Caco-2 (cell line): ENCODE measurements around the gene SCAMP3. TPM values are rescaled to one million over a fixed set of nuclear protein-coding genes. Genes with fewer than 3 reads are reported as not detected.

ENCODE experiments used
- BruUV-seq: library from RNA; stranded (reverse); fragments of 400-500 nt; replicated peaks from 2 replicates; lab custom pipeline; 2021; lab: Mats Ljungman, UMichigan
- CTCF ChIA-PET: fragments of 300-600 bp; sonication (Branson Sonifier 250); formaldehyde crosslinking; loops from one replicate; lab custom pipeline; 2022; ENCODE audit warnings: antibody characterized with exemption; lab: Charles Lee
- POLR2A ChIA-PET: fragments of 300-600 bp; sonication (Branson Sonifier 250); formaldehyde crosslinking; loops from one replicate; lab custom pipeline; 2022; ENCODE audit warnings: antibody characterized with exemption; lab: Charles Lee
- DNase-seq, 2 experiments: peaks; one replicate each; pipeline versions ENCODE4 v3.0.0 to v3.0.0-alpha.2; 2020 to 2022
- H3K27me3 ChIP-seq: replicated peaks from 2 replicates; pipeline ENCODE4 v1.6.0; 2011; ENCODE audit warnings: low read length; ENCODE audit not compliant: control insufficient read depth, insufficient read depth
- H3K36me3 ChIP-seq: 2 replicates; pipeline ENCODE4 v1.5.1; 2011; ENCODE audit warnings: low read length; ENCODE audit not compliant: control insufficient read depth, insufficient read depth
- H3K4me1 ChIP-seq: fragments of 250-450 bp; sonication (Bioruptor Pico); 2 replicates; pipeline ENCODE4 v1.5.1; 2020; ENCODE audit warnings: mild to moderate bottlenecking
- H3K4me3 ChIP-seq: 2 replicates; pipeline ENCODE4 v1.5.1; 2011; ENCODE audit warnings: low read depth, mild to moderate bottlenecking, control low read depth, low read length
- H3K9me3 ChIP-seq: fragments of 250-450 bp; sonication (Bioruptor Pico); 2 replicates; pipeline ENCODE4 v1.5.1; 2020; ENCODE audit warnings: mild to moderate bottlenecking, moderate library complexity
- H3K27ac Mint-ChIP-seq: one replicate; pipeline ENCODE4 v1.8.0; 2022; ENCODE audit warnings: mixed read lengths; ENCODE audit not compliant: unreplicated experiment
- H3K27me3 Mint-ChIP-seq: one replicate; pipeline ENCODE4 v1.8.0; 2022; ENCODE audit warnings: mixed read lengths; ENCODE audit not compliant: insufficient read depth, unreplicated experiment
- H3K36me3 Mint-ChIP-seq: one replicate; pipeline ENCODE4 v1.8.0; 2022; ENCODE audit warnings: mild to moderate bottlenecking, mixed read lengths; ENCODE audit not compliant: insufficient read depth, unreplicated experiment
- H3K4me1 Mint-ChIP-seq: one replicate; pipeline ENCODE4 v1.8.0; 2022; ENCODE audit warnings: low read depth, mixed read lengths; ENCODE audit not compliant: unreplicated experiment
- H3K4me3 Mint-ChIP-seq: one replicate; pipeline ENCODE4 v1.8.0; 2022; ENCODE audit warnings: mild to moderate bottlenecking, moderate library complexity, mixed read lengths; ENCODE audit not compliant: unreplicated experiment
- H3K9me3 Mint-ChIP-seq: one replicate; pipeline ENCODE4 v1.8.0; 2022; ENCODE audit warnings: mixed read lengths; ENCODE audit not compliant: unreplicated experiment
- intact Hi-C: fragments of 100-400 bp; cut with micrococcal nuclease; formaldehyde crosslinking; loops from one replicate; pipeline ENCODE4 v1.10.0; 2022; ENCODE audit not compliant: unreplicated experiment
- total RNA-seq: library from RNA; stranded (reverse); gene quantifications from 2 replicates; pipeline ENCODE4 v1.2.3, GENCODE V29; 2022
- TF ChIP-seq, protein P1 (sequence below), 2 experiments: fragments of 200-600 bp in 1 of 2; IDR thresholded peaks; 1 replicate in 1 of 2; 2 replicates in 1 of 2; pipeline versions ENCODE4 v1.5.1 to v1.8.0; 2011 to 2022; ENCODE audit warnings: antibody characterized with exemption in 1 of 2, control low read depth in 1 of 2, inconsistent platforms in 1 of 2, low read depth in 1 of 2, low read length in 1 of 2, mild to moderate bottlenecking in 1 of 2, moderate library complexity in 1 of 2; ENCODE audit not compliant: insufficient read depth in 1 of 2, severe bottlenecking in 1 of 2, unreplicated experiment in 1 of 2

SCAMP3 gene
- total RNA-seq, 1 experiment from 2014 or later, result 55.9 TPM

DNA sequence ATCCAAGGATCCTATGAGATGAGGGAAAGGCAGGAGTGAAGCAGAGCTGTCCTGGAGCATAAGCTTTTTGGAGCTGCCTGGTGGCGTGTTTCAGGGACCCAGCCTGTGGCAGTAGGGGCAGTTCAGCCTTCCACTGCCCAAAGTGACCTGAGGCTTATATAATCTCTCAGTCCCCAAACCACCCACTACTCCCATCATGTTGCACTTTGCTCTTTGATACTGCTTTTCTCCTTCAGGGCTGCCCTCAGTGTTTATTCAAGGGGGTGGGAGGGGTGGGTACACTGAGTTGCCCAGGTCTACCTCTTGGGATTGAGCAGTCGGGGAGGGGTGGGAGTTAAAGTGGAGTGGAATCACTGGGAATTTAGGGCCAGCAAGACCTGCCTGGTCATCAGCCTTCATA, 24.4 kb upstream of the SCAMP3 start:
- CTCF ChIA-PET, result interaction anchor here (0.8 kb wide), 1 partner anchor 10 kb away, joined by 3 read pairs; no protein-coding TSS in a partner anchor
- no TSS peak for BruUV-seq

DNA sequence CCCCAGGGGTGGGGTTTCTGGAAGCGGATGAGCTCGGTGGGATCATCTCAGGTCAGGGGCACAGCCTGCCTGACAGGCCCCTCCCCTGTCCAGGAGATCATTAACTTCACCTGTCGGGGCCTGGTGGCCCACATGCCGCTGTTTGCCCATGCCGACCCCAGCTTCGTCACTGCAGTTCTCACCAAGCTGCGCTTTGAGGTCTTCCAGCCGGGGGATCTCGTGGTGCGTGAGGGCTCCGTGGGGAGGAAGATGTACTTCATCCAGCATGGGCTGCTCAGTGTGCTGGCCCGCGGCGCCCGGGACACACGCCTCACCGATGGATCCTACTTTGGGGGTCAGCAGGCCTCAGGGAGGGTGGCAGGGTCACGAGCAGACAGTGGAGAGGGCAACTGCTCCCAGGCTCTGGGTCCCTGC, 23.5 kb upstream of the SCAMP3 start:
- no peaks in the 10 kb centered on the region for H3K27me3 ChIP-seq
- no peaks in the 10 kb centered on the region for H3K9me3 Mint-ChIP-seq
- H3K36me3 ChIP-seq, result peaks cover 2% of the 10 kb centered on the region; the same call in 1 of the 2 replicates
- no peaks in the 10 kb centered on the region for H3K4me1 Mint-ChIP-seq
- ChIA-PET POLR2A (no interaction called here), CTCF (interaction anchor here (0.8 kb wide), 1 partner anchor 9 kb away, joined by 3 read pairs; no protein-coding TSS in a partner anchor)
- H3K4me3 ChIP-seq, result no peak overlapping the region
- peaks cover 7% of the 10 kb centered on the region for H3K36me3 Mint-ChIP-seq
- TF ChIP-seq, protein P1, sequence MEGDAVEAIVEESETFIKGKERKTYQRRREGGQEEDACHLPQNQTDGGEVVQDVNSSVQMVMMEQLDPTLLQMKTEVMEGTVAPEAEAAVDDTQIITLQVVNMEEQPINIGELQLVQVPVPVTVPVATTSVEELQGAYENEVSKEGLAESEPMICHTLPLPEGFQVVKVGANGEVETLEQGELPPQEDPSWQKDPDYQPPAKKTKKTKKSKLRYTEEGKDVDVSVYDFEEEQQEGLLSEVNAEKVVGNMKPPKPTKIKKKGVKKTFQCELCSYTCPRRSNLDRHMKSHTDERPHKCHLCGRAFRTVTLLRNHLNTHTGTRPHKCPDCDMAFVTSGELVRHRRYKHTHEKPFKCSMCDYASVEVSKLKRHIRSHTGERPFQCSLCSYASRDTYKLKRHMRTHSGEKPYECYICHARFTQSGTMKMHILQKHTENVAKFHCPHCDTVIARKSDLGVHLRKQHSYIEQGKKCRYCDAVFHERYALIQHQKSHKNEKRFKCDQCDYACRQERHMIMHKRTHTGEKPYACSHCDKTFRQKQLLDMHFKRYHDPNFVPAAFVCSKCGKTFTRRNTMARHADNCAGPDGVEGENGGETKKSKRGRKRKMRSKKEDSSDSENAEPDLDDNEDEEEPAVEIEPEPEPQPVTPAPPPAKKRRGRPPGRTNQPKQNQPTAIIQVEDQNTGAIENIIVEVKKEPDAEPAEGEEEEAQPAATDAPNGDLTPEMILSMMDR (IDR thresholded peaks at IDR 0.05; ENCODE audit: insufficient read depth in 1 of 2, low read depth in 1 of 2, low read length in 1 of 2, severe bottlenecking in 1 of 2, unreplicated experiment in 1 of 2), result no peak
- DNase-seq, result no peak
- BruUV-seq, result no TSS peak
- H3K9me3 ChIP-seq, result no peaks in the 10 kb centered on the region
- H3K27ac Mint-ChIP-seq, result no peak overlapping the region
- intact Hi-C loops, result no loop called here
- H3K4me1 ChIP-seq, result peaks cover 4% of the 10 kb centered on the region; the same call in 1 of the 2 replicates
- no peak overlapping the region for H3K4me3 Mint-ChIP-seq
- no peaks in the 10 kb centered on the region for H3K27me3 Mint-ChIP-seq

More for the DNA sequence above, 24.4 kb upstream of the SCAMP3 start:
- H3K9me3 ChIP-seq, result no peaks in the 10 kb centered on the region
- Mint-ChIP-seq H3K4me1 (no peaks in the 10 kb centered on the region), H3K27me3 (no peaks in the 10 kb centered on the region), H3K27ac (no peak overlapping the region), H3K9me3 (no peaks in the 10 kb centered on the region), H3K36me3 (peaks cover 9% of the 10 kb centered on the region), H3K4me3 (no peak overlapping the region)
- no peak for DNase-seq
- no peak overlapping the region for H3K4me3 ChIP-seq
- intact Hi-C loops, result no loop called here
- POLR2A ChIA-PET, result no interaction called here
- TF ChIP-seq, protein P1 (IDR thresholded peaks at IDR 0.05; ENCODE audit: insufficient read depth in 1 of 2, low read depth in 1 of 2, low read length in 1 of 2, severe bottlenecking in 1 of 2, unreplicated experiment in 1 of 2), result no peak
- H3K4me1 ChIP-seq, result peaks cover 4% of the 10 kb centered on the region; the same call in 1 of the 2 replicates
- peaks cover 2% of the 10 kb centered on the region; the same call in 1 of the 2 replicates for H3K36me3 ChIP-seq
- H3K27me3 ChIP-seq, result no peaks in the 10 kb centered on the region

DNA sequence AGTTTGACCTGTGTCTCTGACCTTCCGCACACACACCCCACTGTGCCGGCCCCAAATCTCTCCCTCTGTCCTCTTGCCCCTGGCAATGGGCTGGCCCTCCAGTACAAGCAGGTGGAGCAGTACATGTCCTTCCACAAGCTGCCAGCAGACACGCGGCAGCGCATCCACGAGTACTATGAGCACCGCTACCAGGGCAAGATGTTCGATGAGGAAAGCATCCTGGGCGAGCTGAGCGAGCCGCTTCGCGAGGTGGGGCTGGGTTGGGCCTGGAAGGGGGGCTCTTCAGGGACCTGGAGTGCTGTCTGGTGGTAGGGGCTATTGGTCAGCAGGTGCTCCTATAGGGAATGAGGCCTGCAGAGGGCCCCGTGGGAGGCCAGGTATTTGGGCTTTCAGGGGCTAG, 22.9 kb upstream of the SCAMP3 start:
- Histone ChIP-seq H3K36me3 (peaks cover 2% of the 10 kb centered on the region; the same call in 1 of the 2 replicates), H3K4me1 (peaks cover 4% of the 10 kb centered on the region; the same call in 1 of the 2 replicates), H3K9me3 (no peaks in the 10 kb centered on the region), H3K4me3 (no peak overlapping the region), H3K27me3 (no peaks in the 10 kb centered on the region)
- H3K27me3 Mint-ChIP-seq, result no peaks in the 10 kb centered on the region
- H3K9me3 Mint-ChIP-seq, result no peaks in the 10 kb centered on the region
- H3K4me3 Mint-ChIP-seq, result no peak overlapping the region
- H3K27ac Mint-ChIP-seq, result no peak overlapping the region
- BruUV-seq, result no TSS peak
- TF ChIP-seq, protein P1 (IDR thresholded peaks at IDR 0.05; ENCODE audit: insufficient read depth in 1 of 2, low read depth in 1 of 2, low read length in 1 of 2, severe bottlenecking in 1 of 2, unreplicated experiment in 1 of 2), result no peak
- intact Hi-C loops, result no loop called here
- peaks cover 7% of the 10 kb centered on the region for H3K36me3 Mint-ChIP-seq
- H3K4me1 Mint-ChIP-seq, result no peaks in the 10 kb centered on the region
- CTCF ChIA-PET, result no interaction called here
- POLR2A ChIA-PET, result no interaction called here
- no peak for DNase-seq
